HG02981 (cell line): Measurements from ENCODE around the gene CT55.
"Not testable (repeated sequence)": the region's sequence is repeated elsewhere in the genome, so short reads cannot be mapped to it uniquely, and the experiment has no call there.

ENCODE experiments used
- ATAC-seq: cut with Tn5 transposase; IDR thresholded peaks from one replicate; pipeline ENCODE4 v1.9.1; 2021; ENCODE audit warnings: mild to moderate bottlenecking, moderate library complexity; ENCODE audit not compliant: unreplicated experiment

The CT55 gene, protein sequence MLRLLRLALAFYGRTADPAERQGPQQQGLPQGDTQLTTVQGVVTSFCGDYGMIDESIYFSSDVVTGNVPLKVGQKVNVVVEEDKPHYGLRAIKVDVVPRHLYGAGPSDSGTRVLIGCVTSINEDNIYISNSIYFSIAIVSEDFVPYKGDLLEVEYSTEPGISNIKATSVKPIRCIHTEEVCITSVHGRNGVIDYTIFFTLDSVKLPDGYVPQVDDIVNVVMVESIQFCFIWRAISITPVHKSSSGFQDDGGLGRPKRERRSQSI

GRCh38 chrX:135170877-135171519 lies at the start of gene CT55:
TSS of gene CT55 (minus strand) at chrX:135171398. CDS start at chrX:135171171, 227 bp downstream.
- no peak for ATAC-seq

DNA sequence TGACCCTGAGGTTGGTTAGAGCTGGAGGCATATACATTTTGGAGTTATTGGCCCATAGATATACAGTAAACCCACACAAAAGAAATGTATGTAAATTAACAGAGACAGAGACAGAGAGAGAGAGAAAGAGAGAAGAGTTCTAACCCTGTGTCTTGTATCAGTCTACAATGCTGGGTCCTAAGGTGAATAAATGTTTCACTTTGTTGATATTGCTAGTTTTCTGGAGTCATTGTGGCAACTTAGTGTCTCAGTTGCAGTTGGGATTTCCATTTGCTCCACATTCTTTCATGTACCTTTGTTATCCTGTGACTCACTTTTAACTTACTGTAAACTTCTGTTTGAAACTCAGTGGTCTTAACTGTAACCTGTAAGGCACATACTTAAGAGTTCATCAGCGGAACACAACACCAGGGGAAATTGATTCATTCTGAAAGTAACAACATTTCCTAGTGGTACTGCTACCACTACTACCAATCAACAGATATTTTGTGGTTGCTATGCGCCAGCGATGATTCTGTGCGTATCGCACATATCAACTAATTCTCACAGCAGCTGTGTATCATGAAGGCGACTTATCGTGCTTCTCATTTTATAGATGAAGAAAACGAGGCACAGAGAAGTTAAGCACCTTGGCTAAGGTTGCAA lies 42.1 kb upstream of the CT55 start:
- ATAC-seq: no peak

DNA sequence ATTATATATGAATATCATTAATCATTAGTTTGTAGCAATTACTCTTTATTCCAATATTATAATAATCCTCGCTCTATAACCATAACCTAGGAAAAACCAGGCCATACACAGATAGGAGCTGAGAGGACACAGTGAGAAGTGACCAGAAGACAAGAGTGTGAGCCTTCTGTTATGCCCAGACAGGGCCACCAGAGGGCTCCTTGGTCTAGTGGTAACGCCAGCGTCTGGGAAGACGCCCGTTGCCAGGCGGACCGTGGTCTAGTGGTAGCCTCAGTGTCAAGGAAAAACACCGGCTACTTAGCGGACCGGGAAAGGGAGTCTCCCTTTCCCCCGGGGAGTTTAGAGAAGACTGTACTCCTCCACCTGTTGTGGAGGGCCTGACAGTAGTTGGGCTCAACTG lies 35.2 kb upstream of the CT55 start:
- not testable (repeated sequence) for ATAC-seq

- no peak for ATAC-seq
Observed at GRCh38 chrX:135200297-135200696, 29.1 kb upstream of the CT55 start.

GRCh38 chrX:135194684-135195083 lies 23.5 kb upstream of the CT55 start:
- ATAC-seq: no peak

DNA sequence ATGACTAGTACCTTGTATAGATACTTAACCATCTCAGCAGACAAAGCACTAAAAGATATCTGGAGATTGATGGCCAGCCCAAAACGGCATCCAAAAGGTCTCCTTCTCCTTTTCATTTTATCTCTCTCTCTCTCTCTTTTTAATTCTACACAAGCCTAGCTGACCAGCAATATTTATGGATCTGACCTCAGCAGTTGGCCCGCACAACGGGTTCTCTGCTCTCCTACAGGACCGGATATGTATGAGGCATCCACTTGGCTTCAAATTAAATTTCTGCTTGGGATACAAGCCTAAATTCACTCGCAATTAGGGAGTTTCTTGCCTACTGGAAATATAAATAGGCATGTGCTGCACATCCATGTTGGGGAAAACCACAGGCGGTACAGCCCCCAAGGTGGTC lies 22.5 kb upstream of the CT55 start:
- no peak for ATAC-seq

DNA sequence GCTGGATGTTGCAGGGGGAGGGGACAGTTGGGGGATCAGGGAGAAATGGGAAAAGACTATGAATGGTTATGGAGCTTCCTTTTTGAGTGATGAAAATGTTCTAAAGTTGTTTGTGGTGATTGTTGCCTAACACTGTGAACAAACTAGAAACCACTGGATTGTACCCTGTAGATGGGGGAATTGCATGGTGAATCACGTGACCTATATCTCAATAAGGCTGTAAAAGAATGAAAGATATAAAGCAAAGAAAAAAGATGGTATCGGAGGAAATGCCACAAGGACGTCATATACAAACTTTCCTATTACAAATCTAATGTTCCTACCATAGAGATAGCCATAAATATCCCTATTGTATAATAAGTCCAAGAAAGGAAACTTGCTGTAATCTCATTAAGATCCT lies 20.6 kb upstream of the CT55 start:
- ATAC-seq: no peak

- ATAC-seq: peak; percentile 72
Observed at GRCh38 chrX:135185795-135186443, 14.7 kb upstream of the CT55 start.

DNA sequence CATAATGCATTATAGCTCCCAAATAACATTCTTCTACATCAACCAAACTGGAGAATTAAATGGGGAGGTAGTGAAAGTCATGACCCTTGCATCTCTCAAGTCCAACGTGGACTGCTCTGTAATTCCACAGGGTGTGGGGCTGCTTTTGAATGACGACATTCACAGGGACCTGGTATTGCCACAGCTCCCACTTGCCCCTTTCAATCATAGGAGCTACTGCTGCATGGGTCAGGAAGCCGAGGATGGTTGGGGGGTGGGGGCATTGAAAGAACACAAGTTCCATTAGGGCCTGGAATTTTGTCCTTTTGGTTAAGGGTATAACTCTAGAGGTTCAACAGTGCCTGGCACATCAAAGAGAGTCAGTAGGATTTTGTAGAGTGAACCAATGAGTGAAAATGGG lies 7.4 kb upstream of the CT55 start:
- ATAC-seq: no peak

DNA sequence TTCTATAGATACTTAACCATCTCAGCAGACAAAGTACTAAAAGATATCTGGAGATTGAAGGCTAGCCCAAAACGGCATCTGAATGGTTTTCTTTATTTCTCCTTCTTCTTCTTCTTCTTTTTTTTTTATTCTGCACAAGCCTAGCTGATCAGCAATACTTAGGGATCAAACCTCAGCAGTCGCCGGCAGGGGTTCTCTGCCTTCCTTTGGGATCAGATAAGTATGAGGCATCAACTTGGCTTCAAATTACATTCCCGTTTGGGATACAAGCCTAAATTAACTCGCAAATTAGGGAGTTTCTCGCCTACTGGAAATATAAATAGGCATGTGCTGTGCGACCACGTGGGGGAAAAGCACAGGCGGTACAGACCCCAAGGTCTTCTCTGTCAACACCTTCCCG lies 730 bp downstream of the CT55 start:
- ATAC-seq: no peak

DNA sequence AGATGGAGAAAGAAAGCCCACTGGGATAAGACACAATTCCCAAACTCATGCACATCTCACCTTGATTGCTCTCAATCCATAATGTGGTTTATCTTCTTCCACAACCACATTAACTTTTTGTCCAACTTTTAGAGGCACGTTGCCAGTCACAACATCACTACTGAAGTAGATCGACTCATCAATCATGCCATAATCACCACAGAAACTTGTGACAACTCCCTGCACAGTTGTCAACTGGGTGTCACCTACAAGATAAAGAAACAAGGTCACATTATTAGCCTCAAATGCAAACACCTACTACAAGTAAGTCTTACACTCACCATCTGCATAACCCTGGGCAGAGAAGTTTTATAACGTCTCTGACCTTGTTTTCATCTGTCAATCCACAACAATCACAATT lies 1.7 kb downstream of the CT55 start:
- not testable (repeated sequence) for ATAC-seq

GRCh38 chrX:135168486-135168885 lies 2.7 kb downstream of the CT55 start:
- no peak for ATAC-seq

- not testable (repeated sequence) for ATAC-seq
Observed at GRCh38 chrX:135154688-135155087, 16.5 kb downstream of the CT55 start.

DNA sequence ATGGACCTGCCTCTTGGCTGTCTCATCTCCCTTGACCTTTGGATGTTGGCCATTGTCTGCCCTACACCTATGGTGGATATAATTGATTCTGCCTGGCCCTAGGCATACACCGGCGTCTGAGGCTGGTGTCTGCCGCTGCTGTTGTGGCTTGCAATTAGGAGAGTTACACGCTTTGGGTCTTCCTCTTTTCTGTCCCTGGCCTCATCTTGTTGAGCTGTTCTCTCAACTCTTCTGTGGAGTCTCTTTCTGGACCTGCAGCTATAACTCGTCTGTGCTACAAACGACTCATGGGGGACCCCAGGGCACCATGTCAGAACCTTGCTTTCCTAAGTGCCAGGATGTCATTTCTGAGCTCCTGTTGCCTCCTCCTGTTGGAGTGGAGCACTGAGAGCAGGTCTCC lies 45.1 kb downstream of the CT55 start:
- not testable (repeated sequence) for ATAC-seq

DNA sequence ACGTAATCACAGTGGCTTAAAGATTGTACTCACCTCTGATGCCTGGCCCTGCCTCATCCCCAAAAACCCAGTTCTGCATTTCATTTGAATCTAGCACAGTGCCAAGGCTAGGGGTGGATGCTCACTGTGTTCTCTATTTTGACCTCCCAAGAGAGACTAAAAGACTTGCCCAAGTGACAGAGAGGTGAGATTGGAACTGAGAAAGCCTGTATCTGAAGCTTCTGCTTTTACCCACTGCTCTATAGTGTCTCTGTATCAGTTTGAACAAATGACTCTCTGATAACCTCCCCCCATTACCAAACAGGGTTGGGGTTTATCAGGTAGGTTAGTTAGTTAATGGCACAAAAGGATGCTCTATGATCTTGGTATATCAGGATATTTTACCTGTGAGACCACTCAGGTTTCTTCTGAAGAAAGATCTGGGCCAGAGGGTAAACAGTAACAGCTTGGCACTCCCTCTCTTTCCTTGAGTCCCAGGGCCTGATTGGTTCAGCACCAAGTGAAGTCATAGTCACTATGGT lies 51.1 kb downstream of the CT55 start, which contains the start of gene ETDB:
ETDB (minus strand) TSS at position 471 of the 521 bp plus-strand sequence. CDS start 1,265 bp downstream, outside the sequence.
- ATAC-seq: not testable (repeated sequence)

- not testable (repeated sequence) for ATAC-seq
Observed at GRCh38 chrX:135116064-135116463, 55.1 kb downstream of the CT55 start.

GRCh38 chrX:135114392-135114791 lies 56.8 kb downstream of the CT55 start:
- peak; percentile 94 for ATAC-seq

DNA sequence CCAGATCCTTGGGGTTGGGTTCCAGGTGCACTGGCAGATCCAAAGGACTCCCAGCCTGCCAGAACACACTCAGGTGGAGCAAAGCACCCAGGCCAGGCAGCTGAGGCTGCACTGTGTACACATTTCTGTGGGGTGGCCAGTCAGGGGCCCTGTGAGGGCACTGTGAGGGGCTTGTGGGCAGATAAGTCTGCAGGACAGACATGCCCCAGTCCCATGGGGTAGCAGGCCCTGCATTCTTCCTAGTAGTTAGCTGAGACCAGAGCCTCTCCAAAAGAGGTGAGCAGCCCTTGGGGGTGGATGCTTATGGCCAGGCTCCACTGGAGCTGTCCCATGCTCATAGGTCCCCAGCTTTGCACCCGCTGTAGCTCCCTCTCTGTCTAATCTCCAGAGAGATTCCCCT lies 58.5 kb downstream of the CT55 start:
- ATAC-seq: no peak

DNA sequence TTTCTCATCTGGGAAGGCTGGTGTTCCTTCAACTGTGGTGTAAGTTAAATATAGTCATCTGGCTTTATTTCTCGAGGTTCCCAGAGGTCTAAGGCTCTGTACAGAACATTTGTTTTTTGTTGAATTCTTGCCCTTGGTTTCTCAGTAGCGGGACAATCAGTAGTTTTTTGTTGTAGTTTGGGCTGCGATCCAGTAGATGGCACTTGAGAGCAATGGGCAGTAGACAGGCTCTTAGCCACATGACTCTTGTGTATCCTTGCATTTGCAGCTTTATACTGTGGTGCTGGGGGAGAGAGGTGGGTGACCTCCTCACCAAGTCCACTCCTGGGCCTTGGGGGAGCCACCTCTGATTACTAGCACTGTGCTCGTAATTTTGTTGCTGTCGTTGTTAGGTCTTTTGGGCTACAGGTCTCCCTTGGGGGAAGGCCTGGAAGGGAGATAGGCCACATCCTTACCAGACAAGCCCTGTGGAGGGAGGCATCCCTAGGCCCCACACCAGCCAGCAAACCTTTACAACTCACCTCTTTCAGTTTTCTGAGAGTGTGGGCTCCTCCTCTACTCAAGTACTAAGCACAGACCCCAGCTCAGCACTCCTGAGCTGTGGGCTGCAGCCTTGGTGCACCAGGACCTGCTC lies 59.0 kb downstream of the CT55 start:
- no peak for ATAC-seq

- no peak for ATAC-seq
Observed at GRCh38 chrX:135109554-135109953, 61.6 kb downstream of the CT55 start.
